Measurements from ENCODE around the gene KRTAP5-1.

KRTAP5-1 gene

GRCh38 chr11:1570531-1570895 lies 14.6 kb downstream of the KRTAP5-1 start:
- TF ChIP-seq CTCF (IDR thresholded peaks at IDR 0.05; ENCODE audit: insufficient read depth, low read length, poor library complexity, severe bottlenecking), result no peak
- Histone ChIP-seq H3K4me3 (replicated peaks; ENCODE audit: low read depth, low read length) (no peak overlapping the region), H3K27me3 (replicated peaks; ENCODE audit: control insufficient read depth, insufficient read depth, low read length) (peaks cover 4% of the 10 kb centered on the region; the same call in 1 of the 2 replicates), H3K36me3 (ENCODE audit: control insufficient read depth, insufficient read depth, low read length) (no peaks in the 10 kb centered on the region)
- DNase-seq (ENCODE audit: extremely low read depth, insufficient read length), result no peak

GRCh38 chr11:1570001-1570453 lies 15.1 kb downstream of the KRTAP5-1 start:
- Histone ChIP-seq H3K36me3 (ENCODE audit: control insufficient read depth, insufficient read depth, low read length) (no peaks in the 10 kb centered on the region), H3K27me3 (replicated peaks; ENCODE audit: control insufficient read depth, insufficient read depth, low read length) (peaks cover 4% of the 10 kb centered on the region; the same call in 1 of the 2 replicates), H3K4me3 (replicated peaks; ENCODE audit: low read depth, low read length) (no peak overlapping the region)
- no peak for TF ChIP-seq CTCF (IDR thresholded peaks at IDR 0.05; ENCODE audit: insufficient read depth, low read length, poor library complexity, severe bottlenecking)
- no peak for DNase-seq (ENCODE audit: extremely low read depth, insufficient read length)

- Histone ChIP-seq H3K36me3 (ENCODE audit: control insufficient read depth, insufficient read depth, low read length) (no peaks in the 10 kb centered on the region), H3K4me3 (replicated peaks; ENCODE audit: low read depth, low read length) (no peak overlapping the region), H3K27me3 (replicated peaks; ENCODE audit: control insufficient read depth, insufficient read depth, low read length) (peaks cover 4% of the 10 kb centered on the region)
- TF ChIP-seq CTCF (IDR thresholded peaks at IDR 0.05; ENCODE audit: insufficient read depth, low read length, poor library complexity, severe bottlenecking), result no peak
- DNase-seq (ENCODE audit: extremely low read depth, insufficient read length), result no peak
These were observed 15.8 kb downstream of the KRTAP5-1 start for GRCh38 chr11:1569251-1569780.

- Histone ChIP-seq H3K27me3 (replicated peaks; ENCODE audit: control insufficient read depth, insufficient read depth, low read length) (no peaks in the 10 kb centered on the region; the same call in none of the 2 replicates), H3K36me3 (ENCODE audit: control insufficient read depth, insufficient read depth, low read length) (no peaks in the 10 kb centered on the region), H3K4me3 (replicated peaks; ENCODE audit: low read depth, low read length) (no peak overlapping the region)
- DNase-seq (ENCODE audit: extremely low read depth, insufficient read length), result no peak
- TF ChIP-seq CTCF (IDR thresholded peaks at IDR 0.05; ENCODE audit: insufficient read depth, low read length, poor library complexity, severe bottlenecking), result no peak
These were observed 16.6 kb downstream of the KRTAP5-1 start for GRCh38 chr11:1568441-1568911.

GRCh38 chr11:1567721-1568100 lies 17.4 kb downstream of the KRTAP5-1 start:
- DNase-seq (ENCODE audit: extremely low read depth, insufficient read length), result no peak
- no peak overlapping the region for H3K4me3 ChIP-seq (replicated peaks; ENCODE audit: low read depth, low read length)
- no peaks in the 10 kb centered on the region for H3K36me3 ChIP-seq (ENCODE audit: control insufficient read depth, insufficient read depth, low read length)
- no peaks in the 10 kb centered on the region; the same call in none of the 2 replicates for H3K27me3 ChIP-seq (replicated peaks; ENCODE audit: control insufficient read depth, insufficient read depth, low read length)
- no peak for TF ChIP-seq CTCF (IDR thresholded peaks at IDR 0.05; ENCODE audit: insufficient read depth, low read length, poor library complexity, severe bottlenecking)

All from GM06990 (cell line).